Measurements from ENCODE around the gene RAPGEF4.

GRCh38 chr2:173086518-173087213 lies 351.0 kb downstream of the RAPGEF4 start:
- TF ChIP-seq CTCF (IDR thresholded peaks at IDR 0.05) (no peak), POLR2A (IDR thresholded peaks at IDR 0.05) (no peak)
